Activated T-helper 9 cell treated with anti-CD3 and anti-CD28 coated beads, Interleukin-2, amount 50 U/mL, for 16 hours (primary cell): ENCODE data around the gene ZNF689.
A peak's percentile ranks its signal among the peaks of the same experiment; 100 is the strongest.
"Not testable (repeated sequence)": the region's sequence is repeated elsewhere in the genome, so short reads cannot be mapped to it uniquely, and the experiment has no call there.

Experiments used
- DNase-seq: peaks from one replicate; pipeline ENCODE4 v3.0.0-alpha.2; 2020; ENCODE audit warnings: low read depth

Gene ZNF689

GRCh38 chr16:30636599-30636998 is 26.4 kb upstream of the ZNF689 start:
- no peak for DNase-seq

- DNase-seq = no peak
Measured at GRCh38 chr16:30633526-30633925, 23.3 kb upstream of the ZNF689 start.

GRCh38 chr16:30632454-30632853 is 22.3 kb upstream of the ZNF689 start:
- DNase-seq = not testable (repeated sequence)

- peak; percentile 78 for DNase-seq
Measured at GRCh38 chr16:30628628-30629540, 18.7 kb upstream of the ZNF689 start.

GRCh38 chr16:30626236-30626635 is 16.0 kb upstream of the ZNF689 start:
- no peak for DNase-seq

- DNase-seq = no peak
Measured at GRCh38 chr16:30623536-30624283, 13.5 kb upstream of the ZNF689 start.

GRCh38 chr16:30622455-30623032 is 12.4 kb upstream of the ZNF689 start:
- DNase-seq = no peak

- no peak for DNase-seq
Measured at GRCh38 chr16:30621765-30622164, 11.6 kb upstream of the ZNF689 start.

GRCh38 chr16:30620169-30620568 is 10.0 kb upstream of the ZNF689 start:
- DNase-seq = no peak

- no peak for DNase-seq
Measured at GRCh38 chr16:30619638-30620037, 9.4 kb upstream of the ZNF689 start.

GRCh38 chr16:30619202-30619601 is 9.0 kb upstream of the ZNF689 start:
- no peak for DNase-seq

GRCh38 chr16:30615358-30616091 is 5.3 kb upstream of the ZNF689 start:
- peak; percentile 37 for DNase-seq

- DNase-seq = peak; percentile 28
Measured at GRCh38 chr16:30609002-30609925, 925 bp downstream of the ZNF689 start.

- no peak for DNase-seq
Measured at GRCh38 chr16:30606004-30606403, 4.2 kb downstream of the ZNF689 start.

- DNase-seq = no peak
Measured at GRCh38 chr16:30605158-30605557, 5.0 kb downstream of the ZNF689 start.

GRCh38 chr16:30604316-30604947 is 5.8 kb downstream of the ZNF689 start:
- DNase-seq = no peak

GRCh38 chr16:30603945-30604315 is 6.3 kb downstream of the ZNF689 start:
- DNase-seq = no peak

GRCh38 chr16:30602616-30603277 is 7.4 kb downstream of the ZNF689 start:
- no peak for DNase-seq

GRCh38 chr16:30601966-30602365 is 8.2 kb downstream of the ZNF689 start:
- no peak for DNase-seq

- no peak for DNase-seq
Measured at GRCh38 chr16:30600929-30601328, 9.3 kb downstream of the ZNF689 start.
